ENCODE measurements around the gene LRR1. TPM values are rescaled to one million over a fixed set of nuclear protein-coding genes. Genes with fewer than 3 reads are reported as not detected.

The LRR1 gene
- total and polyA plus RNA-seq, 9 of the 15 experiments (the other 6 are each of a cell fraction or from before 2014, with no cell fraction given): 26.5 to 58.1 (median 31.8) TPM

DNA sequence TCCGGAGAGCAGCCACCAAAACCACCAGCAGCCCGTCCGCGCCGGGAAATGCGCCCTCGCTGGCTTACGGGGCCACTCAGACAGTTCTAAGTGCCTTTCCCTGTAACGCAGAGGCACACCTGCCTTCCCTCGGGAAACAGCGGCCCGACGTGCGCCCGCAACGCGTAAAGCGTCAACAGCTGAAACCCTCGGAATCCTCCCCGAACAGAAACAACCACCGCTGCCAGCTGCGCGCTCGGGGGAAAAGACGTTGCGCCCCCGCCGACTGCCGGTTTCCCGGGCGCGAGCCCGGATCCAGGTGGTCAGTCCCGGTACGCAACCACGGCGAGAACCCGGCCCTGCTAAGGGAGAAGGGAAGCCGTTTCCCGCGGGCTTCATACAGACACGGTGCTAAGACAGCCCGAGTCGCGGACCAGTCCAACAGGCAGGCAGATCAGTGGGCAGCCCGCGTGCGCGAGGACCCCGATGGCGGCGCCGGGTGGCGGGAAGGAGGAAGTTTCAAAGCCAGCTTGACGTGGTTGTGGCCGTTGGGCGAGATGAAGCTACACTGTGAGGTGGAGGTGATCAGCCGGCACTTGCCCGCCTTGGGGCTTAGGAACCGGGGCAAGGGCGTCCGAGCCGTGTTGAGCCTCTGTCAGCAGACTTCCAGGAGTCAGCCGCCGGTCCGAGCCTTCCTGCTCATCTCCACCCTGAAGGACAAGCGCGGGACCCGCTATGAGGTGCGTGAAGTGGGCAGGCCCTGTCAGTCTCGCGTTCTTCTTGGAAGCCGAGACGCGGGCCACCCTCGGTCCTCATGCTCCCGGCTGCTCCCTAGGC, at the start of gene LRR1 (continued):
- TF ChIP-seq, protein P1, sequence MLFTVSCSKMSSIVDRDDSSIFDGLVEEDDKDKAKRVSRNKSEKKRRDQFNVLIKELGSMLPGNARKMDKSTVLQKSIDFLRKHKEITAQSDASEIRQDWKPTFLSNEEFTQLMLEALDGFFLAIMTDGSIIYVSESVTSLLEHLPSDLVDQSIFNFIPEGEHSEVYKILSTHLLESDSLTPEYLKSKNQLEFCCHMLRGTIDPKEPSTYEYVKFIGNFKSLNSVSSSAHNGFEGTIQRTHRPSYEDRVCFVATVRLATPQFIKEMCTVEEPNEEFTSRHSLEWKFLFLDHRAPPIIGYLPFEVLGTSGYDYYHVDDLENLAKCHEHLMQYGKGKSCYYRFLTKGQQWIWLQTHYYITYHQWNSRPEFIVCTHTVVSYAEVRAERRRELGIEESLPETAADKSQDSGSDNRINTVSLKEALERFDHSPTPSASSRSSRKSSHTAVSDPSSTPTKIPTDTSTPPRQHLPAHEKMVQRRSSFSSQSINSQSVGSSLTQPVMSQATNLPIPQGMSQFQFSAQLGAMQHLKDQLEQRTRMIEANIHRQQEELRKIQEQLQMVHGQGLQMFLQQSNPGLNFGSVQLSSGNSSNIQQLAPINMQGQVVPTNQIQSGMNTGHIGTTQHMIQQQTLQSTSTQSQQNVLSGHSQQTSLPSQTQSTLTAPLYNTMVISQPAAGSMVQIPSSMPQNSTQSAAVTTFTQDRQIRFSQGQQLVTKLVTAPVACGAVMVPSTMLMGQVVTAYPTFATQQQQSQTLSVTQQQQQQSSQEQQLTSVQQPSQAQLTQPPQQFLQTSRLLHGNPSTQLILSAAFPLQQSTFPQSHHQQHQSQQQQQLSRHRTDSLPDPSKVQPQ (CRISPR knock-in tag; IDR thresholded peaks at IDR 0.05; ENCODE audit: borderline replicate concordance): no peak
- no peak for TF ChIP-seq TRIM28 (IDR thresholded peaks at IDR 0.05)

DNA sequence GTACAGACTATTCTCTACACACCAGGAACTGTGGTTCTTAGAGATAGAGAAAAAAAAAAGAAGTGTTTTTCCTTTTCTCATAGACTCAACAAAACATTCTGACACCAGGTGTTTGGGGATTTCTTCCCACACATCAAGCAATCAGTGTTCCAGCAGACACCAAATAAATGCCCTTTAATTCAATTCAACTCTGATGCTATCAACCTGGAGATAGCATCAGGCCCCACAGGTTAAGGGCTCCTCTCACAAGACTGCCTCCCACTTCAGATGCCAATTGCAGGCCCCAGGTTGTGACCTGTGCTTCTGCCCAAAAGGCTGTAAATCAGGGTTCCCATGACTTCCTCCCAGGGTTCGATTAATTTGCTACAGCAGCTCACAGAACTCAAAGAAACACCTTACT, 49.3 kb upstream of the LRR1 start:
- Histone ChIP-seq H3K9me3 (replicated peaks; ENCODE audit: control insufficient read depth, insufficient read depth, low read depth, low read length) (no peaks in the 10 kb centered on the region), H3K4me3 (no peak overlapping the region), H4K20me1 (replicated peaks; ENCODE audit: control insufficient read depth, insufficient read depth, low read length) (no peaks in the 10 kb centered on the region; the same call in 1 of the 2 replicates), H3K79me2 (ENCODE audit: control insufficient read depth, insufficient read depth, low read length) (no peaks in the 10 kb centered on the region), H3K4me1 (replicated peaks in 1 of 2; ENCODE audit: control insufficient read depth in 2 of 2, insufficient read depth in 2 of 2, low read length in 2 of 2) (no peaks in the 10 kb centered on the region), H3K4me2 (ENCODE audit: insufficient read depth, low read length) (no peak overlapping the region), H3K9me1 (ENCODE audit: control insufficient read depth, insufficient read depth, low read length) (no peaks in the 10 kb centered on the region), H2AFZ (ENCODE audit: low read depth, low read length) (no peak overlapping the region), H3K27me3 (ENCODE audit: control insufficient read depth in 2 of 2, insufficient read depth in 2 of 2, low read length in 2 of 2) (no peaks in the 10 kb centered on the region), H3K36me3 (ENCODE audit: control insufficient read depth, insufficient read depth, low read length) (no peaks in the 10 kb centered on the region), H3K9ac (ENCODE audit: insufficient read depth in 1 of 2, low read depth in 2 of 2, low read length in 2 of 2) (no peak overlapping the region), H3K27ac (ENCODE audit: extremely low read depth, low read depth, low read length) (no peak overlapping the region)
- no peak for ATAC-seq
- no peak for DNase-seq (ENCODE audit: extremely low read depth in 1 of 4, low spot score in 3 of 4)
- WGBS (ENCODE audit: insufficient coverage, low coverage, missing lambda C conversion rate): 0% methylated on average over 1 of the region's 1 CpG
- FAIRE-seq: no peak
- ChIA-PET CTCF (ENCODE audit: low intra/inter-chr PET ratio) (no interaction called here), POLR2A (interaction anchor here (0.6 to 1.7 kb wide), 2 partner anchors 45 to 56 kb away, joined by 3 to 6 read pairs; no protein-coding TSS in a partner anchor)
- BruUV-seq (replicated peaks): no TSS peak
- in situ Hi-C loops (cut with MboI) (no loop called here), intact Hi-C loops (cut with micrococcal nuclease) (no loop called here)
- TF ChIP-seq, protein P2, sequence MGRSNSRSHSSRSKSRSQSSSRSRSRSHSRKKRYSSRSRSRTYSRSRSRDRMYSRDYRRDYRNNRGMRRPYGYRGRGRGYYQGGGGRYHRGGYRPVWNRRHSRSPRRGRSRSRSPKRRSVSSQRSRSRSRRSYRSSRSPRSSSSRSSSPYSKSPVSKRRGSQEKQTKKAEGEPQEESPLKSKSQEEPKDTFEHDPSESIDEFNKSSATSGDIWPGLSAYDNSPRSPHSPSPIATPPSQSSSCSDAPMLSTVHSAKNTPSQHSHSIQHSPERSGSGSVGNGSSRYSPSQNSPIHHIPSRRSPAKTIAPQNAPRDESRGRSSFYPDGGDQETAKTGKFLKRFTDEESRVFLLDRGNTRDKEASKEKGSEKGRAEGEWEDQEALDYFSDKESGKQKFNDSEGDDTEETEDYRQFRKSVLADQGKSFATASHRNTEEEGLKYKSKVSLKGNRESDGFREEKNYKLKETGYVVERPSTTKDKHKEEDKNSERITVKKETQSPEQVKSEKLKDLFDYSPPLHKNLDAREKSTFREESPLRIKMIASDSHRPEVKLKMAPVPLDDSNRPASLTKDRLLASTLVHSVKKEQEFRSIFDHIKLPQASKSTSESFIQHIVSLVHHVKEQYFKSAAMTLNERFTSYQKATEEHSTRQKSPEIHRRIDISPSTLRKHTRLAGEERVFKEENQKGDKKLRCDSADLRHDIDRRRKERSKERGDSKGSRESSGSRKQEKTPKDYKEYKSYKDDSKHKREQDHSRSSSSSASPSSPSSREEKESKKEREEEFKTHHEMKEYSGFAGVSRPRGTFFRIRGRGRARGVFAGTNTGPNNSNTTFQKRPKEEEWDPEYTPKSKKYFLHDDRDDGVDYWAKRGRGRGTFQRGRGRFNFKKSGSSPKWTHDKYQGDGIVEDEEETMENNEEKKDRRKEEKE (IDR thresholded peaks at IDR 0.05; ENCODE audit: borderline replicate concordance in 1 of 2, control insufficient read depth in 1 of 2, low read depth in 2 of 2, low read length in 1 of 2): no peak
- TF ChIP-seq, protein P3, sequence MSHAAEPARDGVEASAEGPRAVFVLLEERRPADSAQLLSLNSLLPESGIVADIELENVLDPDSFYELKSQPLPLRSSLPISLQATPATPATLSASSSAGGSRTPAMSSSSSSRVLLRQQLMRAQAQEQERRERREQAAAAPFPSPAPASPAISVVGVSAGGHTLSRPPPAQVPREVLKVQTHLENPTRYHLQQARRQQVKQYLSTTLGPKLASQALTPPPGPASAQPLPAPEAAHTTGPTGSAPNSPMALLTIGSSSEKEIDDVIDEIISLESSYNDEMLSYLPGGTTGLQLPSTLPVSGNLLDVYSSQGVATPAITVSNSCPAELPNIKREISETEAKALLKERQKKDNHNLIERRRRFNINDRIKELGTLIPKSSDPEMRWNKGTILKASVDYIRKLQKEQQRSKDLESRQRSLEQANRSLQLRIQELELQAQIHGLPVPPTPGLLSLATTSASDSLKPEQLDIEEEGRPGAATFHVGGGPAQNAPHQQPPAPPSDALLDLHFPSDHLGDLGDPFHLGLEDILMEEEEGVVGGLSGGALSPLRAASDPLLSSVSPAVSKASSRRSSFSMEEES (CRISPR knock-in tag; IDR thresholded peaks at IDR 0.05): no peak
- TF ChIP-seq, protein P4, sequence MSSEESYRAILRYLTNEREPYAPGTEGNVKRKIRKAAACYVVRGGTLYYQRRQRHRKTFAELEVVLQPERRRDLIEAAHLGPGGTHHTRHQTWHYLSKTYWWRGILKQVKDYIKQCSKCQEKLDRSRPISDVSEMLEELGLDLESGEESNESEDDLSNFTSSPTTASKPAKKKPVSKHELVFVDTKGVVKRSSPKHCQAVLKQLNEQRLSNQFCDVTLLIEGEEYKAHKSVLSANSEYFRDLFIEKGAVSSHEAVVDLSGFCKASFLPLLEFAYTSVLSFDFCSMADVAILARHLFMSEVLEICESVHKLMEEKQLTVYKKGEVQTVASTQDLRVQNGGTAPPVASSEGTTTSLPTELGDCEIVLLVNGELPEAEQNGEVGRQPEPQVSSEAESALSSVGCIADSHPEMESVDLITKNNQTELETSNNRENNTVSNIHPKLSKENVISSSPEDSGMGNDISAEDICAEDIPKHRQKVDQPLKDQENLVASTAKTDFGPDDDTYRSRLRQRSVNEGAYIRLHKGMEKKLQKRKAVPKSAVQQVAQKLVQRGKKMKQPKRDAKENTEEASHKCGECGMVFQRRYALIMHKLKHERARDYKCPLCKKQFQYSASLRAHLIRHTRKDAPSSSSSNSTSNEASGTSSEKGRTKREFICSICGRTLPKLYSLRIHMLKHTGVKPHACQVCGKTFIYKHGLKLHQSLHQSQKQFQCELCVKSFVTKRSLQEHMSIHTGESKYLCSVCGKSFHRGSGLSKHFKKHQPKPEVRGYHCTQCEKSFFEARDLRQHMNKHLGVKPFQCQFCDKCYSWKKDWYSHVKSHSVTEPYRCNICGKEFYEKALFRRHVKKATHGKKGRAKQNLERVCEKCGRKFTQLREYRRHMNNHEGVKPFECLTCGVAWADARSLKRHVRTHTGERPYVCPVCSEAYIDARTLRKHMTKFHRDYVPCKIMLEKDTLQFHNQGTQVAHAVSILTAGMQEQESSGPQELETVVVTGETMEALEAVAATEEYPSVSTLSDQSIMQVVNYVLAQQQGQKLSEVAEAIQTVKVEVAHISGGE (CRISPR knock-in tag; IDR thresholded peaks at IDR 0.05): no peak
- TF ChIP-seq GABPB1 (CRISPR knock-in tag; IDR thresholded peaks at IDR 0.05): no peak
- no peak for TF ChIP-seq NCOA6 (IDR thresholded peaks at IDR 0.05)

All from K562 (cell line).